A549 (cell line): Measurements from ENCODE around the gene ST3GAL5.

Experiments
- BHLHE40 ChIP-seq: IDR thresholded peaks from 2 replicates; pipeline ENCODE4 v1.6.1; 2012; ENCODE audit warnings: low read depth, low read length, inconsistent platforms
- CEBPB ChIP-seq, 2 experiments: fragments of >200 bp in 1 of 2; sonication (Bioruptor Twin) in 1 of 2; formaldehyde crosslinking in 1 of 2; IDR thresholded peaks; 2 replicates each; pipeline ENCODE4 v1.6.1; 2012 to 2016
- CTCF ChIP-seq: fragments of >200 bp; sonication (Bioruptor Twin); formaldehyde crosslinking; IDR thresholded peaks from 3 replicates; pipeline ENCODE4 v1.5.1; 2016
- FOXS1 ChIP-seq: fragments of 250-450 bp; sonication (Bioruptor Pico); IDR thresholded peaks from 2 replicates; pipeline ENCODE4 v1.5.0; 2020; ENCODE audit warnings: mild to moderate bottlenecking, moderate library complexity
- JUN ChIP-seq, 2 experiments: fragments of >200 bp; sonication (Bioruptor Twin); formaldehyde crosslinking; IDR thresholded peaks; 2 replicates in 1 of 2; 3 replicates in 1 of 2; pipeline ENCODE4 v1.6.1; 2016 to 2017
- MAFK ChIP-seq: fragments of 450-650 bp; IDR thresholded peaks from 2 replicates; pipeline ENCODE4 v1.6.1; 2014; ENCODE audit not compliant: partially characterized antibody
- MAZ ChIP-seq: fragments of 150-350 bp; IDR thresholded peaks from 2 replicates; pipeline ENCODE4 v1.6.1; 2014; ENCODE audit warnings: antibody characterized with exemption, low read depth, low read length, borderline replicate concordance
- POLR2A ChIP-seq: IDR thresholded peaks from 2 replicates; pipeline ENCODE4 v1.6.1; 2012; ENCODE audit warnings: mild to moderate bottlenecking, low read length
- SMC3 ChIP-seq: fragments of >200 bp; sonication (Bioruptor Twin); formaldehyde crosslinking; IDR thresholded peaks from 3 replicates; pipeline ENCODE4 v1.6.1; 2018; ENCODE audit warnings: inconsistent platforms
- TFCP2L1 ChIP-seq: fragments of 250-450 bp; sonication (Bioruptor Pico); IDR thresholded peaks from 2 replicates; pipeline ENCODE4 v1.5.0; 2021; ENCODE audit warnings: mild to moderate bottlenecking
- TP53 ChIP-seq: fragments of 250-450 bp; sonication (Bioruptor Pico); IDR thresholded peaks from 2 replicates; pipeline ENCODE4 v1.5.0; 2021; ENCODE audit warnings: mild to moderate bottlenecking, moderate library complexity
- ZFP36 ChIP-seq: fragments of 450-650 bp; IDR thresholded peaks from 2 replicates; pipeline ENCODE4 v1.6.1; 2014; ENCODE audit warnings: borderline replicate concordance; ENCODE audit not compliant: partially characterized antibody
- TF ChIP-seq, protein P1 (sequence below): IDR thresholded peaks from 2 replicates; pipeline ENCODE4 v1.6.1; 2012
- TF ChIP-seq, protein P2 (sequence below): fragments of 450-650 bp; IDR thresholded peaks from 2 replicates; pipeline ENCODE4 v1.6.1; 2014; ENCODE audit warnings: antibody characterized with exemption

DNA sequence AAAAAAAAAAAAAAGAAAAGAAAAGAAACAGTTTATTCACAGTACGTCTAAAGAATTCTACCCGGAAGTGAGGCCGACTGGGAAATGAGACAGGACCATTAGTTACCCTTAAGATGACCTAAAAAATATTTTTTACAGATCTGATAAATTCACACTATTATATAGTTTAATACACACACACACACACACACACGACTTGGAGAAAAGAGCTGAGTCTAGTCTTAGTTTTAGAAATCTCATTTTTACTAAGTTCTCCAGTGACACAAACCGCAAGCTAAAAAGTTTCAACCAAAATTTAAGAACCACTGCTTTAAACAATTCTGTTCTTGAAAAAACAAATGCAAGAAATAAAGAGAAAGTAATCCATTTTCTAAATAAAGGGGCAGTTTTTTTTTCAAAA lies 27.1 kb downstream of the ST3GAL5 start:
- TF ChIP-seq CTCF (no peak), ZFP36 (no peak), POLR2A (no peak), JUN (IDR thresholded peaks at IDR 0.05) (no peak), TFCP2L1 (CRISPR knock-in tag) (no peak), CEBPB (IDR thresholded peaks at IDR 0.05) (no peak), SMC3 (no peak), BHLHE40 (no peak), MAFK (no peak), MAZ (no peak), FOXS1 (CRISPR knock-in tag) (no peak), TP53 (CRISPR knock-in tag) (no peak)
- TF ChIP-seq, protein P1, sequence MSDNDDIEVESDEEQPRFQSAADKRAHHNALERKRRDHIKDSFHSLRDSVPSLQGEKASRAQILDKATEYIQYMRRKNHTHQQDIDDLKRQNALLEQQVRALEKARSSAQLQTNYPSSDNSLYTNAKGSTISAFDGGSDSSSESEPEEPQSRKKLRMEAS = no peak
- TF ChIP-seq, protein P2, sequence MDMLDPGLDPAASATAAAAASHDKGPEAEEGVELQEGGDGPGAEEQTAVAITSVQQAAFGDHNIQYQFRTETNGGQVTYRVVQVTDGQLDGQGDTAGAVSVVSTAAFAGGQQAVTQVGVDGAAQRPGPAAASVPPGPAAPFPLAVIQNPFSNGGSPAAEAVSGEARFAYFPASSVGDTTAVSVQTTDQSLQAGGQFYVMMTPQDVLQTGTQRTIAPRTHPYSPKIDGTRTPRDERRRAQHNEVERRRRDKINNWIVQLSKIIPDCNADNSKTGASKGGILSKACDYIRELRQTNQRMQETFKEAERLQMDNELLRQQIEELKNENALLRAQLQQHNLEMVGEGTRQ = no peak
